ENCODE results near the gene FGD4. TPM values are rescaled to one million over a fixed set of nuclear protein-coding genes. Genes with fewer than 3 reads are reported as not detected.

Gene FGD4
- total RNA-seq, 1 experiment from 2014 or later = 31.6 TPM

GRCh38 chr12:32366714-32367113 lies 32.6 kb upstream of the FGD4 start:
- Mint-ChIP-seq H3K4me3 (ENCODE audit: unreplicated experiment) (no peak overlapping the region), H3K36me3 (ENCODE audit: insufficient read depth, unreplicated experiment) (peaks cover 8% of the 10 kb centered on the region), H3K9me3 (ENCODE audit: unreplicated experiment) (no peaks in the 10 kb centered on the region), H3K4me1 (ENCODE audit: low read depth, unreplicated experiment) (peaks cover 15% of the 10 kb centered on the region), H3K27me3 (ENCODE audit: insufficient read depth, unreplicated experiment) (no peaks in the 10 kb centered on the region), H3K27ac (ENCODE audit: unreplicated experiment) (no peak overlapping the region)
- ChIA-PET CTCF (interaction anchor here (1.1 to 1.6 kb wide), 3 partner anchors 23 to 306 kb away, joined by 3 to 5 read pairs (median 4); partner anchors contain the start of gene FGD4), POLR2A (no interaction called here)
- TF ChIP-seq CTCF (IDR thresholded peaks at IDR 0.05; ENCODE audit: insufficient read depth in 1 of 2, low read depth in 1 of 2, low read length in 1 of 2, severe bottlenecking in 1 of 2, unreplicated experiment in 1 of 2) = no peak
- Histone ChIP-seq H3K4me3 (ENCODE audit: low read depth, low read length) (no peak overlapping the region), H3K36me3 (ENCODE audit: control insufficient read depth, insufficient read depth, low read length) (no peaks in the 10 kb centered on the region), H3K9me3 (no peaks in the 10 kb centered on the region), H3K4me1 (peaks cover 13% of the 10 kb centered on the region), H3K27me3 (replicated peaks; ENCODE audit: control insufficient read depth, insufficient read depth, low read length) (no peaks in the 10 kb centered on the region)
- no peak for DNase-seq
- intact Hi-C loops (cut with micrococcal nuclease; ENCODE audit: unreplicated experiment) = loop anchor here (5.0 kb wide), 1 partner anchor 714 kb away; no protein-coding TSS in a partner anchor
- no TSS peak for BruUV-seq (replicated peaks)

GRCh38 chr12:32367381-32367780 lies 32.0 kb upstream of the FGD4 start:
- H3K36me3 Mint-ChIP-seq (ENCODE audit: insufficient read depth, unreplicated experiment) = peaks cover 8% of the 10 kb centered on the region
- no peaks in the 10 kb centered on the region for H3K27me3 Mint-ChIP-seq (ENCODE audit: insufficient read depth, unreplicated experiment)
- ChIA-PET CTCF (interaction anchor here (0.8 to 1.6 kb wide), 5 partner anchors 10 to 389 kb away, joined by 3 to 5 read pairs (median 4); partner anchors contain the start of gene FGD4), POLR2A (no interaction called here)
- peaks cover 15% of the 10 kb centered on the region for H3K4me1 Mint-ChIP-seq (ENCODE audit: low read depth, unreplicated experiment)
- Histone ChIP-seq H3K36me3 (ENCODE audit: control insufficient read depth, insufficient read depth, low read length) (no peaks in the 10 kb centered on the region), H3K4me3 (ENCODE audit: low read depth, low read length) (no peak overlapping the region), H3K9me3 (no peaks in the 10 kb centered on the region), H3K27me3 (replicated peaks; ENCODE audit: control insufficient read depth, insufficient read depth, low read length) (no peaks in the 10 kb centered on the region), H3K4me1 (peaks cover 13% of the 10 kb centered on the region)
- H3K27ac Mint-ChIP-seq (ENCODE audit: unreplicated experiment) = no peak overlapping the region
- no TSS peak for BruUV-seq (replicated peaks)
- TF ChIP-seq CTCF (IDR thresholded peaks at IDR 0.05; ENCODE audit: insufficient read depth in 1 of 2, low read depth in 1 of 2, low read length in 1 of 2, severe bottlenecking in 1 of 2, unreplicated experiment in 1 of 2) = no peak
- intact Hi-C loops (cut with micrococcal nuclease; ENCODE audit: unreplicated experiment) = loop anchor here (5.0 kb wide), 1 partner anchor 715 kb away; no protein-coding TSS in a partner anchor
- no peaks in the 10 kb centered on the region for H3K9me3 Mint-ChIP-seq (ENCODE audit: unreplicated experiment)
- no peak for DNase-seq
- no peak overlapping the region for H3K4me3 Mint-ChIP-seq (ENCODE audit: unreplicated experiment)

GRCh38 chr12:32369202-32369601 lies 30.2 kb upstream of the FGD4 start:
- no peak for DNase-seq
- Mint-ChIP-seq H3K9me3 (ENCODE audit: unreplicated experiment) (no peaks in the 10 kb centered on the region), H3K27me3 (ENCODE audit: insufficient read depth, unreplicated experiment) (no peaks in the 10 kb centered on the region), H3K27ac (ENCODE audit: unreplicated experiment) (no peak overlapping the region), H3K36me3 (ENCODE audit: insufficient read depth, unreplicated experiment) (no peaks in the 10 kb centered on the region), H3K4me3 (ENCODE audit: unreplicated experiment) (no peak overlapping the region), H3K4me1 (ENCODE audit: low read depth, unreplicated experiment) (peaks cover 8% of the 10 kb centered on the region)
- Histone ChIP-seq H3K4me3 (ENCODE audit: low read depth, low read length) (no peak overlapping the region), H3K27me3 (replicated peaks; ENCODE audit: control insufficient read depth, insufficient read depth, low read length) (no peaks in the 10 kb centered on the region), H3K36me3 (ENCODE audit: control insufficient read depth, insufficient read depth, low read length) (no peaks in the 10 kb centered on the region), H3K9me3 (no peaks in the 10 kb centered on the region), H3K4me1 (peaks cover 13% of the 10 kb centered on the region)
- intact Hi-C loops (cut with micrococcal nuclease; ENCODE audit: unreplicated experiment) = loop anchor here (1.0 to 5.0 kb wide), 2 partner anchors 303 to 717 kb away; no protein-coding TSS in a partner anchor
- ChIA-PET POLR2A (no interaction called here), CTCF (no interaction called here)
- no peak for TF ChIP-seq CTCF (IDR thresholded peaks at IDR 0.05; ENCODE audit: insufficient read depth in 1 of 2, low read depth in 1 of 2, low read length in 1 of 2, severe bottlenecking in 1 of 2, unreplicated experiment in 1 of 2)
- BruUV-seq (replicated peaks) = no TSS peak

Data from Caco-2 (cell line).